ENCODE results near the gene ZSCAN5B.

- TF ChIP-seq EZH2 (IDR thresholded peaks at IDR 0.05; ENCODE audit: borderline replicate concordance, low read depth, low read length, severe bottlenecking) (no peak), CTCF (IDR thresholded peaks at IDR 0.05; ENCODE audit: borderline replicate concordance, extremely low read depth, low read length, poor library complexity, severe bottlenecking) (no peak)
These were observed 25.9 kb upstream of the ZSCAN5B start for GRCh38 chr19:56223481-56223880.
